ENCODE measurements around the gene GJC1.

GJC1 gene

DNA sequence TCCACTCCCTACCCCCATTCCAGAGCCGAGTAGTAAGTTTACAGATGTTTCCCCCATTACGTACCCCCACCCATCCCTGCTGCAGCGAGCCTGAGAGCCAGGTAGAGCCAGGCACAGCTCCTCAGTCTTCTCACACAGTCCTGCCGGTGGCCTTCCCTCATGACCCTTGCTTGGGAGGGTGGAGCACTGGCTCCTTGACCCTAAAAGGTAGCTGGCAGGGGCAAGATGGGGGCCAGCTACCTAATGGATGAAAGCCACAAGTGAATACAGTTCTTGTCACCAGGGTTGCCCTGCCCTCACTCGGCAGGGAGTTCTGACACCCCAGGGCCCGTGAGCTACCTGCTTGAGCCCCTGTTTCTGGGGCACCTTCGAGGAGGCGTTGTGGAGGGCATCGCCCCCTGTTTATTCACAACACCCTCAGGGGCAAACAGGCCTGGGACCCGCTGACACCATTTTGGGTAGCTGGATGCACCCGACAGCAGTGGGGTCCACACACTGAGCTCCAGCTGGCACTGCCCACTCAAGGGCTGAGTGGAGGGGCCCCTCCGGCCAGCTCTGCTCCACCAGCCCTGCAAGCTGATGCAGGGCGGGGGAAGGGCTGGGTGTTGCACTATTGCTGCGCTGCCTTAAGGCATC lies 49.1 kb downstream of the GJC1 start:
- no peak overlapping the region for H3K4me3 ChIP-seq (ENCODE audit: low read depth, low read length)
- in situ Hi-C loops (cut with HindIII; ENCODE audit: low sequenced_read_pairs) = no loop called here
- TF ChIP-seq CTCF (IDR thresholded peaks at IDR 0.05; ENCODE audit: low read depth, low read length, missing control alignments) = no peak
- no peak for DNase-seq (ENCODE audit: low read depth)

GRCh38 chr17:44780161-44780560 lies 49.9 kb downstream of the GJC1 start:
- DNase-seq (ENCODE audit: low read depth) = no peak
- TF ChIP-seq CTCF (IDR thresholded peaks at IDR 0.05; ENCODE audit: low read depth, low read length, missing control alignments) = no peak
- H3K4me3 ChIP-seq (ENCODE audit: low read depth, low read length) = no peak overlapping the region
- in situ Hi-C loops (cut with HindIII; ENCODE audit: low sequenced_read_pairs) = no loop called here

- peak; percentile 79 for TF ChIP-seq CTCF (IDR thresholded peaks at IDR 0.05; ENCODE audit: low read depth, low read length, missing control alignments)
- DNase-seq (ENCODE audit: low read depth) = peak; percentile 36
- peak overlapping the region; percentile 41 for H3K4me3 ChIP-seq (ENCODE audit: low read depth, low read length)
- in situ Hi-C loops (cut with HindIII; ENCODE audit: low sequenced_read_pairs) = no loop called here
These were observed 50.7 kb downstream of the GJC1 start for GRCh38 chr17:44779211-44780025.

DNA sequence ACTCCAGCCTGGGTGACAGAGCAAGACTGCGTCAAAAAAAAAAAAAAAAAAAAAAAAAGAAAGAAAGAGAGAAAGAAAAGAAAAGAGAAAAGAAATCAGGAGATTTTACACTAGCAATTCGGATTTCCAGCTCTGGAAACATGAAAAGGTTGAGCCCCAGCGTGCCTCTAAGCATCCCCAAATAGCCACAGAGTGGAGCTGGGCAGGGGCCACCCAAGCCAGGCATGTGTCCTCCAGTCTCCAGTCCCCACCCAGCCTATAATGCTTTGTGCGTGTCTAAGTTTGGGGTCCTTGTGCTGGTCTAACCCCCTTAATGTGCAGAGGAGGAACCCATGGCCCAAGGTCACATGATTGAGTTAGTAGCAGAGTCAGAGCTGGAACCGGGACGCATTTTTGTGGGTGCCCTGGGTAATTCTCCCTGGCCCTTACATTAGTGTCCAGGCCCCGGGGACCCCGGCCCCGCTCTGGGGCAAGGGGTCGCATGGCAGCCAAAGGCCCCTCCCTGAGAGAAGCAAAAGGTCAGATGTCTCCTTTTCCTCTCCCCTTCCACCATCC lies 51.4 kb downstream of the GJC1 start:
- H3K4me3 ChIP-seq (ENCODE audit: low read depth, low read length) = peak overlapping the region; percentile 41
- no peak for TF ChIP-seq CTCF (IDR thresholded peaks at IDR 0.05; ENCODE audit: low read depth, low read length, missing control alignments)
- DNase-seq (ENCODE audit: low read depth) = no peak
- in situ Hi-C loops (cut with HindIII; ENCODE audit: low sequenced_read_pairs) = no loop called here

- no peak overlapping the region for H3K4me3 ChIP-seq (ENCODE audit: low read depth, low read length)
- in situ Hi-C loops (cut with HindIII; ENCODE audit: low sequenced_read_pairs) = no loop called here
- no peak for DNase-seq (ENCODE audit: low read depth)
- TF ChIP-seq CTCF (IDR thresholded peaks at IDR 0.05; ENCODE audit: low read depth, low read length, missing control alignments) = no peak
These were observed 52.4 kb downstream of the GJC1 start for GRCh38 chr17:44777394-44778348.

Data from astrocyte of the cerebellum (primary cell).